HEK293T (cell line): ENCODE data around the gene RS1.

Experiments used
- CTCF ChIA-PET: fragments of 350-600 bp; formaldehyde crosslinking; extraction: SDS; loops from one replicate; lab custom pipeline; 2021; ENCODE audit warnings: antibody characterized with exemption, inconsistent platforms; lab: Yijun Ruan, JAX
- POLR2A ChIA-PET: fragments of 350-600 bp; formaldehyde crosslinking; extraction: SDS; loops from one replicate; lab custom pipeline; 2020; ENCODE audit warnings: antibody characterized with exemption, inconsistent platforms; lab: Yijun Ruan, JAX
- DNase-seq: peaks from one replicate; pipeline ENCODE4 v3.0.0; 2012; ENCODE audit warnings: mixed read lengths; ENCODE audit errors: extremely low spot score
- ARNT ChIP-seq: fragments of 450-650 bp; IDR thresholded peaks from 2 replicates; pipeline ENCODE4 v1.6.1; 2017; ENCODE audit warnings: mild to moderate bottlenecking
- BHLHE40 ChIP-seq: fragments of 450-650 bp; IDR thresholded peaks from 2 replicates; pipeline ENCODE4 v1.6.1; 2016; ENCODE audit warnings: mild to moderate bottlenecking, moderate library complexity, borderline replicate concordance
- CTBP1 ChIP-seq: fragments of 450-650 bp; IDR thresholded peaks from 2 replicates; pipeline ENCODE4 v1.6.1; 2016; ENCODE audit warnings: borderline replicate concordance
- ELF4 ChIP-seq: fragments of 450-650 bp; IDR thresholded peaks from 2 replicates; pipeline ENCODE4 v1.6.1; 2017; ENCODE audit warnings: antibody characterized with exemption
- FOXA1 ChIP-seq: fragments of 450-650 bp; IDR thresholded peaks from 2 replicates; pipeline ENCODE4 v1.6.1; 2016; ENCODE audit warnings: mild to moderate bottlenecking
- FOXK2 ChIP-seq: fragments of 450-650 bp; IDR thresholded peaks from 2 replicates; pipeline ENCODE4 v1.6.1; 2016; ENCODE audit warnings: mild to moderate bottlenecking
- FOXM1 ChIP-seq: fragments of 450-650 bp; IDR thresholded peaks from 2 replicates; pipeline ENCODE4 v1.6.1; 2017; ENCODE audit warnings: mild to moderate bottlenecking, borderline replicate concordance
- HDGF ChIP-seq: fragments of 450-650 bp; IDR thresholded peaks from 2 replicates; pipeline ENCODE4 v1.6.1; 2017; ENCODE audit warnings: antibody characterized with exemption, borderline replicate concordance
- L3MBTL2 ChIP-seq: fragments of 450-650 bp; conservative IDR thresholded peaks from 2 replicates; pipeline ENCODE4 v1.6.1; 2016; ENCODE audit warnings: mild to moderate bottlenecking
- LEF1 ChIP-seq: fragments of 450-650 bp; IDR thresholded peaks from 2 replicates; pipeline ENCODE4 v1.6.1; 2017; ENCODE audit warnings: mild to moderate bottlenecking, borderline replicate concordance
- NFRKB ChIP-seq: fragments of 450-650 bp; IDR thresholded peaks from 2 replicates; pipeline ENCODE4 v1.6.1; 2016; ENCODE audit warnings: mild to moderate bottlenecking, moderate library complexity
- SP1 ChIP-seq: fragments of 450-650 bp; IDR thresholded peaks from 2 replicates; pipeline ENCODE4 v1.6.1; 2017
- SUZ12 ChIP-seq: fragments of 450-650 bp; IDR thresholded peaks from 2 replicates; pipeline ENCODE4 v1.6.1; 2016; ENCODE audit warnings: mild to moderate bottlenecking
- TARDBP ChIP-seq: fragments of 450-650 bp; IDR thresholded peaks from 2 replicates; pipeline ENCODE4 v1.6.1; 2016
- ZNF384 ChIP-seq: fragments of 450-650 bp; IDR thresholded peaks from 2 replicates; pipeline ENCODE4 v1.6.1; 2016
- TF ChIP-seq, protein P1 (sequence below): fragments of 450-650 bp; IDR thresholded peaks from 2 replicates; pipeline ENCODE4 v1.6.1; 2016

RS1 gene

DNA sequence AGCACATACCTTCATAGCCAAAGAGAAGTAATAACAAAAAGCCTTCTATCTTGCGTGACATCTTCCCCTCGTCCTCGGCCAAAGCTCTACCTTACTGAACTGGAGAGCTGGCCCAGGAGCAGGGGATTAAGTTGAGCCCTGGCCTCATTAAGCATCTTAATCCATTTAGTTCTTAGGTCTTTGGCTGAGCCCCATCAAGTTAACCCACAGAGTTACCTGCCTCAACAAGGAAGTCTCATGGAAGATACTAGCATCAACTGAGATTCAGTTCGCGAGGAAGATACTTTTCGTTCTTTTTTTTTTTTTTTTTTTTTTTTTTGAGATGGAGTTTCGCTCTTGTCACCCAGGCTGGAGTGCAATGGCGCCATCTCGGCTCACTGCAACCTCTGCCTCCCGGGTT, at the start of gene RS1:
Gene RS1, minus strand, starts transcription at position 101 of the 400 bp plus-strand sequence. Its CDS starts 40 bp downstream, at position 61.
- TF ChIP-seq FOXM1 (no peak), HDGF (no peak), ARNT (no peak), TARDBP (no peak), CTBP1 (no peak), FOXA1 (no peak), NFRKB (no peak), ELF4 (no peak), LEF1 (no peak), SUZ12 (no peak), SP1 (no peak), FOXK2 (no peak), ZNF384 (no peak), L3MBTL2 (no peak), BHLHE40 (no peak)
- TF ChIP-seq, protein P1, sequence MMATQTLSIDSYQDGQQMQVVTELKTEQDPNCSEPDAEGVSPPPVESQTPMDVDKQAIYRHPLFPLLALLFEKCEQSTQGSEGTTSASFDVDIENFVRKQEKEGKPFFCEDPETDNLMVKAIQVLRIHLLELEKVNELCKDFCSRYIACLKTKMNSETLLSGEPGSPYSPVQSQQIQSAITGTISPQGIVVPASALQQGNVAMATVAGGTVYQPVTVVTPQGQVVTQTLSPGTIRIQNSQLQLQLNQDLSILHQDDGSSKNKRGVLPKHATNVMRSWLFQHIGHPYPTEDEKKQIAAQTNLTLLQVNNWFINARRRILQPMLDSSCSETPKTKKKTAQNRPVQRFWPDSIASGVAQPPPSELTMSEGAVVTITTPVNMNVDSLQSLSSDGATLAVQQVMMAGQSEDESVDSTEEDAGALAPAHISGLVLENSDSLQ, result no peak
- ChIA-PET POLR2A (no interaction called here), CTCF (no interaction called here)
- DNase-seq, result no peak

DNA sequence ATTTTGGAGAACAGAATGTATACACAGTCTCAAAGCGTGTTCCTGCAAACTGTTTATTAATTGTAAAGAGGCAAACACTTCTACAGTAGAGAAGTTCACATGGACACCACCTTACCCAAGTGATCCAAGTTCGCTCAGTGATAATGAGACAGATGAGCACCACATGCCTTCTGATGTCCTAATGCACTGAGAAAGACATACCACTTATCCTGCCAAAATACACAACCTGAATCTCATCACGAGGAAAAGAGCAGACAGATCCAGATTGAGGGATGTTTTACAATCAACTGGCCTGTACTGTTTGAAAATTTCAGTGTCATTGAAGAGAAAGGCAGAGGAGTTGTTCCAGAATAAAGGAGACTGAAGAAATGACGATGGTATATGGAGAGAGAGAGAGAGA, 47.9 kb upstream of the RS1 start:
- ChIA-PET CTCF (no interaction called here), POLR2A (no interaction called here)
- no peak for TF ChIP-seq TARDBP
- TF ChIP-seq ELF4, result no peak
- no peak for TF ChIP-seq FOXM1
- no peak for TF ChIP-seq LEF1
- no peak for TF ChIP-seq NFRKB
- no peak for TF ChIP-seq HDGF
- no peak for TF ChIP-seq FOXK2
- no peak for TF ChIP-seq FOXA1
- TF ChIP-seq BHLHE40, result no peak
- no peak for DNase-seq

DNA sequence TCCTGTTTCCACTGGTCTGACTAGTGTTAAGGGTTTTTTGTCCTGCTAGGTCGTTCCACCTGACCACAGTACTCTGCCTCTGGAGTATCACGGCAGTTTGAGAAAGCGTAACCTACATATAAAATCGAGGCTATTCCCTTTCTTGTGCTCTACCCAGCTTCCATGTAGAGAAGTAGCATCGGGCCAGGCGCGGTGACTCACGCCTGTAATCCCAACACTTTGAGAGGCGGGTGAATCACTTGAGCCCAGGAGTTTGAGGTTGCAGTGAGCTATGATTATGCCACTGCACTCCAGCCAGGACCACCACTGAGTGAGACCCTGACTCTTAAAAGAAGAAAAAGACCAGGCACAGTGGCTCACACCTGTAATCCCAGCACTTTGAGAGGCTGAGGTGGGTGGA, 43.0 kb upstream of the RS1 start:
- ChIA-PET POLR2A (no interaction called here), CTCF (no interaction called here)
- no peak for TF ChIP-seq SP1
- DNase-seq, result no peak

DNA sequence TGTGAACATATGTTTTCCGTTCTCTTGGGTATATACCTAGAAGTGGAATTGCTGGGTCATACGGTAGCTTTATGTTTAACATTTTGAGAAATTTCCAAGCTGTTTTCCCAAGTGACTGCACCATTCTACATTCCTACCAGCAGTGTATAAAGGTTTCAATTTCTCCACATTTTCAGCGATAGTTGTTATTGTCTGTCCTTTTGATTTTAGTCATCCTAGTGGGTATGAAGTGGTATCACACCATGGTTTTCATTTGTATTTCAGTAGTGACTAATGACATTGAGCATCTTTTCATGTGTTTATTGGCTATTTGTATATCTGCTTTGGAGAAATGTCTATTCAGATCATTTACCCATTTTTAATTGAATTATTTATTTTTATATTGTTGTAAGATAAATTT, 37.9 kb upstream of the RS1 start:
- ChIA-PET POLR2A (no interaction called here), CTCF (no interaction called here)
- TF ChIP-seq SUZ12, result no peak
- TF ChIP-seq TARDBP, result no peak
- TF ChIP-seq, protein P1, result no peak
- no peak for TF ChIP-seq FOXA1
- no peak for TF ChIP-seq HDGF
- no peak for TF ChIP-seq FOXM1
- TF ChIP-seq L3MBTL2, result no peak
- TF ChIP-seq CTBP1, result no peak
- no peak for TF ChIP-seq FOXK2
- TF ChIP-seq BHLHE40, result no peak
- no peak for TF ChIP-seq NFRKB
- no peak for DNase-seq

DNA sequence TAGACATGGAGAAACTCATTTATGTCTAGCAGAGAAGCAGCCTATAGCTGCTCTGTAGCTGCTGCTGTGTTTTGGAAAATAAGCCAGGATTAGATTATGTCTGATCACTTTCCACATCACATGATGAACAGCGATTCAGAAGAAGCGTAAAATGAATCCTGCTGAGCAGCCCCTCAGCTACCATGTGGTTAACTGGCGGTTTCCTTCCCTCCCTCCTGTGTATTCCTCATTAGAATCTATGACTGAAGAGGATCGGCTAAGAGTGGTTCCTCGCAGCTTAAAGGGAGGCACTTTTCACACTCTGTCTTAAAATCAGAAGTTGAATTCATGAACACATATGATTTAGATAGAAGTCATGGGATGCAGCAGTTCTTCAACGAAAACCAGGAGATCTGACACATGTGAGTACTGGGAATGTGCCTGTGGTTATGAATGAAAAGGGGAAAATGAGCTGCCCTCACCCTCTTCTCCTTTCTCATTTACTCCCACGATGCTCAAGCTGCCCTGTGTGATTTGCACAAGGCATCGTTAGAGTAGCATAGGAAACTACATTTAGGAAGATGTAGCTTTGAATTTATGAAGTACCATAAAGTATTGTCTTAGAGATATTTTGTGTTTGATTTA, 35.6 kb upstream of the RS1 start, which contains the start of gene PPEF1:
Gene PPEF1, plus strand, starts transcription at position 220 of the 624 bp plus-strand sequence. Its CDS starts 136 bp downstream, at position 356.
- ChIA-PET POLR2A (interaction anchor here (1.0 kb wide), 1 partner anchor 31 kb away, joined by 5 read pairs; no protein-coding TSS in a partner anchor), CTCF (no interaction called here)
- DNase-seq, result peak; percentile 13
- TF ChIP-seq LEF1, result no peak
- no peak for TF ChIP-seq ARNT
- TF ChIP-seq L3MBTL2, result peak; percentile 65

DNA sequence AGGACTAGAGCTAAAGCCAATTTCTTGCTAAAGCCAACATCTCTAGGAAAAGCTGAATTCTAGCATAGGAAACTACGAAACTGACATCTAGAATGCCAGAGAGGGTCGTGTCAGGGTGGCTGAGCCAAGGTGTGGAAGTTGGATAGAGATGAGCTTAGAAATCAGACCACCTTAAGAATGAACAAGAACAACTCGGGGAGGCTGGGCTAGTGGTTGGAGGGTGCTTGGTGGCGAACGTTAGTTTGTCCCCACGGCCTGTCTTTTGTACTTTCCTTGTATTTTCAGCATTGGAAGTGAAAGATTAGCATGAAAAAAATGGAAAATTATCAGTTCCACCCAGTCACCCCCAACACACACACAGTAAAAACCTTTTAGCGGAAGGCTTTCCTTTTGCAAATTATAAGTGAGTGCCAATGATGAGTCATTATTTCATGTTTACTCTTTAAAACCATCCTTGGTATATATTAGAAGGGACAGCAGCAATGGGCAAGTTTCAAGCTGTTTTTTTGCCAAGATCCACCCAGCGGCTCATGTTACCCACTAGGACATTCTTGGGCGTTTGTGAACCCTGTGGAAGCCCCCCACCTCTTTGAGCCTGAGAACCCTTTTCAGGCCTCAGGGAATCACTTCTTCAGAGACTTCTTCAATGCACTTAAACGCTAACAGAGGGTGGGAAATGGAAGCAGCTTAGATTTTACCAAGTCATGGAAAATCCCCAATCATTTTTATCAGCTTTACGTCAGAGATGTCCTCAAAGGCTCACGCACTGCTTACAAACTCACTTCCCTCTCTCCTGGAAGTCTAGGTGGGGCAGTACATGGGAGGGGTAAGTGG, 30.7 kb upstream of the RS1 start:
- no peak for DNase-seq
- TF ChIP-seq CTBP1 (no peak), ZNF384 (no peak), TARDBP (no peak), FOXK2 (no peak), LEF1 (no peak), ARNT (no peak), FOXA1 (no peak), SP1 (no peak), HDGF (no peak), ELF4 (no peak), NFRKB (no peak)
- TF ChIP-seq, protein P1, result no peak
- ChIA-PET POLR2A (no interaction called here), CTCF (no interaction called here)
